HG02938 (cell line): ENCODE data around the gene CYP3A5.
"Not testable (repeated sequence)": the region's sequence is repeated elsewhere in the genome, so short reads cannot be mapped to it uniquely, and the experiment has no call there.

Source experiments
- ATAC-seq: cut with Tn5 transposase; IDR thresholded peaks from one replicate; pipeline ENCODE4 v1.9.1; 2021; ENCODE audit warnings: mild to moderate bottlenecking, moderate library complexity; ENCODE audit not compliant: unreplicated experiment

CYP3A5 gene

DNA sequence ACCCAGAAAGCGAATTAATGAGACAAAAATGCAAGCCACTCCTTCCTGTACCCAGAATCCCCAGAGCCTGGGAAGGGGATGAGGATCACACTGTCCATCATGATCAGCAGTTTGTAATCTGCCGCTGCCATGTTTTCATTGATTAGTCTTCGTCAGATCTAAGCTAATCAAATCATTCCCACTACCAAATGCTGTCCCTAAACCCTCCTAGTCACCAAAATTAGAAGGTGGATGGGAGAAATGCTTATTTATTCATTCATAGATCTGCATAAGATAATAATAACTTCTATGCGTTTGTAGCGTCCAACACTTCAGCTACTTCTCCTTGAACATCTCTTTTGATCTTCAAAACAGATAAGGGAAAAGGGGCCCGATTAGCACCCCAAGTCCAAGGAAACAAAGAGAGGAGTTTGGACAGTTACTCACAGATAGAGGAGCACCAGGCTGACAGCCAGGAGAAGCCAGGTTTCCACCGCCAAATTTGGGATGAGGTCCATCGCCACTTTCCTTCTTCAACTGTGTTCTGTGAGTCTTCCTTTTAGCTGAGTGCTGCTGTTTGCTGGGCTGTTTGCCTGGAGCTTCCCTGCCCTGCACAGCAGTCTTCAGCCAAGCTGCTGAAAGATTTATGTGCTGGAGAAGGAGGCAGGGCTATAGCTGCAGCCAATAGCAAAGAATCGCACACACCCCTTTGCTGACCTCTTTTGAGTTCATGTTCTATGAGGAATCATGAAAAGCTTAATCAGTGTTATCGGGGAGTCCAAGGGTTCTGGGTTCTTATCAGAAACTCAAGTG lies at the start of gene CYP3A5:
CYP3A5 (minus strand) TSS at position 597 of the 792 bp plus-strand sequence; CDS start at position 497, 100 bp downstream.
- ATAC-seq, result no peak

- no peak for ATAC-seq
Measured at GRCh38 chr7:99728615-99729014, 48.8 kb upstream of the CYP3A5 start.

DNA sequence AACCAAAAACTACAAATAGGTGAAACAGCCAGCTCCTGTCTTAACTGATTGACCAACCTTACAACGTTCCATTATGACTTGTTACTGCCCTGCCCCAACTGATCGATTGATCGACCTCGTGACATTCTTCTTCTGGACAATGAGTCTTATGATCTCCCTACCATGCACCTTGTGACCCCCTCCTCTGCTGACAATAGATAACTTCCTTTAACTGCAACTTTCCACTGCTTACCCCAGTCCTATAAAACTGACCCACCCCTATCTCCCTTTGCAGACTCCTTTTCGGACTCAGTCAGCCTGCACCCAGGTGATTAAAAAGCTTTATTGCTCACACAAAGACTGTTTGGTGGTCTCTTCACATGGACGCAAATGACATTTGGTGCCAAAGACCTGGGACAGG lies 43.4 kb upstream of the CYP3A5 start:
- ATAC-seq, result not testable (repeated sequence)

DNA sequence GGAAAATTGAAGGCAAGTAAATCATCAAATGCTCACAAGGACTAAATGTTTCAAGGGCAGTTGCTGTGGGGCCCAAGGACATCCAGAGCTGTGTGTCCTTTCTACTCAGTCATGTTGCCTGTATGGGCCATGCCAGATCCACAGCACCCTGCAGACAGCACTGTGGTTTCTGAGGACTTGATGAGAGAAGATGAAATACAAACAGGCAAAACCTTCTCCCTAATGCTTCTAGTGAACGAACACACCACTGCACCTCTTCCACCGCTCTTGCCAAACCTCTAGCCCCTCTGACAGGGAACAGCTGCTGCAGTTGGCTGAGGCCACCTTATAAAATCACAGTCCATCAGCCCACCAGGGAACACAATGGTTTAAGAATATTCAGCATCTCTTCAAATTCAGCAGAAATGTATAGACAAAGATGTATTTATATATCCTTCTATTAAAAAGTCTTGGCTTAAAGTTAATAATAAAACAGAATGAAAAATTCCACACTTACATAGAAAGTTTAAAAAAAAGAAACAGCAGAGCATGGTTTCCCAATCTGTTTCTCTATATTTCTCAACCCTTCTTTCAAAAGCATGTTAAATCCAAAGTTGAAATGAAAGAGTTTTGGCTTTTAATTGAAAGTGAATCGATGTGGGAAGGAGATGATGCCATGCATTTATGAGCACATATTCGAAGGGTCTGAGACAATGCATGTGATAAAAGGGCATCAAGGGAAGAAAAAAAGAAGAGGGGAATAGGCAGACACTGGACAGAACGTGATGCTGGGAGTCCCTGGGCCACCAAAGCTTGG lies 41.2 kb upstream of the CYP3A5 start:
- no peak for ATAC-seq

- ATAC-seq, result no peak
Measured at GRCh38 chr7:99719996-99720769, 40.4 kb upstream of the CYP3A5 start.

GRCh38 chr7:99713995-99714570 lies 34.3 kb upstream of the CYP3A5 start:
- ATAC-seq, result no peak

DNA sequence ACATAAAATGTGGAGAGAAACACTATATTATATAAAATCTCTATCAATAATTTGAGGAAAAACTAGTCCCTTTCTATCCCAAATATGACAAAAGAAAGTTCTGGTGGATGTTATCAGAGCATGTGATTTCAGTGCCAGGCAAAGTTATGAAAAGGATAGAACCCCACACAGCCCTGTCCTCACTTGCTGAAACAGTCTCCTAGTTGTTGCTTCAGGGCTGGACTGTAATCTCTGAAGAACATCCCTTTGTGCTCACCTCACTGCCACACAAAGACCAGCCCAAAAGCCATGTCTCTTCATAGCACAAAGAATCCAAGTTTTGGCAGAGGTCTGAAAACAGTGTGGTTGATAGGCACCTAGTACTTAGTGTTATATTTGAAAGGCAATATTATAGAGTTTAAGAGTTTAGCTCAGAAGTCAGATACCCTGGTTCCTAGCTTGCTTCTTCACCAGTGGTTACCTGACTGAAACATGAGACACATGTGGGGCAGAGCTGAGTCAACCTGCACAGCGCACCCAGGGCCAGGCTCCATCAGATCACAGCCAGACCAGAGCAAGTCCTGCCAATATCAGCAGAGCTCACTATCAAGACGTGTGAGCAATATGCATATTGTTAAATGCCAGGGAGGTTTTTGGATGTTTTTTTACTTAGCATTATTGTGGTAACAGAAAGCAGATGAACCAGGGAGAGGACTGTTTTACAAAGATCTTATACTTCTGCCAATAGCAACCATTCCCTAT lies 30.2 kb upstream of the CYP3A5 start:
- no peak for ATAC-seq

DNA sequence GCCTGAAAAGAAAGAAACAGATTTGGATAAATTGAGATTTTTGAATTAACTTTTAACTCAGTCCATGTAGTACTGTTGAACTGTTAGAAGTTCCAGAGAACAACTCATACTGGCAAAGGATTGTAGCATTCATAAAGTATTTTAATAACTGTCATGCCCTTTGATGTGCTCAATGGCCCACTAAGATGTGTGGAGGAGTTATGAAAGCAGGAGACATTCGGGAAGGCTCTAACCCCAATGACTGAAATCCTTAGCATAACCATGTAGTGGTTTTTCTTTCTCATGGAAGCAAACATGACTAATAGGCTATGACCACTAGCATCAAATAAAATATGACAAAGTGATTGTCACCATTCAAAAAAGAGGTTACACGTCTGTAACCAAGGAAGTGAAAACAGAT lies 29.5 kb upstream of the CYP3A5 start:
- ATAC-seq, result no peak

GRCh38 chr7:99707096-99707495 lies 27.3 kb upstream of the CYP3A5 start:
- no peak for ATAC-seq

DNA sequence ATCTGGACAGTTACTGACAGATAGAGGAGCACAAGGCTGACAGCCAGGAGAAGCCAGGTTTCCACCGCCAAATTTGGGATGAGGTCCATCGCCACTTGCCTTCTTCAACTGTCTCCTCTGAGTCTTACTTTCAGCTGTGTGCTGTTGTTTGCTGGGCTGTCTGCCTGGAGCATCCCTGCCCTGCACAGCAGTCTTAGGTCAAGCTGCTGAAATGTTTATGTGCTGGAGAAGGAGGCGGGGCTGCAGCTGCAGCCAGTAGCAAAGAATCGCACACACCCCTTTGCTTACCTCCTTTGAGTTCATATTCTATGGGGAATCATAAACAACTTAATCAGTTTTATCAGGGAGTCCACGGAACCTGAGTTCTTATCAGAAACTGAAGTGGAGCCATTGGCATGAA lies 20.1 kb upstream of the CYP3A5 start:
- no peak for ATAC-seq

DNA sequence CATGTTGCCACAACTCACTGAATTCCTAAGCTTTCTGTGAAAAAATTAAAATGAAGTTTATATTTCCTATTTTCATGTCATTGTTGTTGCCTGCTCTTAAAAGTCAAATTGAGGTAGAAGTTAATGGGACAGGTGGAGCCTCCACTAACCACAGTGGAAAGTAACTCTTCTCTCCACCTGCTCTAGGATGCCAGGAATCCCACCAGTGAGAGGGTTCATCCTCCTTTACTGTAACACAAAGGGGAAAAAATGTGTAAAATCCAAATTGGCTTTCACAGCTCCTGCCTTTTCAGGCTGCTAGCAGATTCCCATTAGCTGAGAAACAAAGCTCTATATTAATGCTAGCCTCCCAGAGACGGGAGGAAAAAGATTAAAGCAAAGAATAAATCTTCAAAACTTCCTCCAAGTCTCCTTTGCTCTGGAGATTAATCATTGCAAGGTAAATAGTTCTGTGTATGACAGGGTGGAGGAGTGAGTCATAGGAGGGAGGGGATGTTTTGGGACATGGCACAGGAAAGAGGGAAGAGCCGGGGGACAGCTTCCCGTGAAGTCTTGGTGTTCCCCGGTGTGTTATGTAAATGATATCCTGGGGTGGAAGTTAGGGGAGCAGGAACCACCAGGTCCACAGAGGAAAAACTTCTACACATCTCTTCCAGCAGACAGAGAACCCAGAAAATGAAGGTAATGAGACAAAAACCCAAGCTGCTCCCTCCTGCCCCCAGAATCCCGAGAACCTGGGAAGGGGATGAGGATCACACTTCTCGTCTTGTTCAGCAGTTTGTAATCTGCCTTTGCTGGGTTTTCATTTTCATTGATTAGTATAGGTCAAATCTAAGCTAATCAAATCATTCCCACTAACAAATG lies 19.3 kb upstream of the CYP3A5 start:
- not testable (repeated sequence) for ATAC-seq

- ATAC-seq, result no peak
Measured at GRCh38 chr7:99694912-99695304, 15.1 kb upstream of the CYP3A5 start.

DNA sequence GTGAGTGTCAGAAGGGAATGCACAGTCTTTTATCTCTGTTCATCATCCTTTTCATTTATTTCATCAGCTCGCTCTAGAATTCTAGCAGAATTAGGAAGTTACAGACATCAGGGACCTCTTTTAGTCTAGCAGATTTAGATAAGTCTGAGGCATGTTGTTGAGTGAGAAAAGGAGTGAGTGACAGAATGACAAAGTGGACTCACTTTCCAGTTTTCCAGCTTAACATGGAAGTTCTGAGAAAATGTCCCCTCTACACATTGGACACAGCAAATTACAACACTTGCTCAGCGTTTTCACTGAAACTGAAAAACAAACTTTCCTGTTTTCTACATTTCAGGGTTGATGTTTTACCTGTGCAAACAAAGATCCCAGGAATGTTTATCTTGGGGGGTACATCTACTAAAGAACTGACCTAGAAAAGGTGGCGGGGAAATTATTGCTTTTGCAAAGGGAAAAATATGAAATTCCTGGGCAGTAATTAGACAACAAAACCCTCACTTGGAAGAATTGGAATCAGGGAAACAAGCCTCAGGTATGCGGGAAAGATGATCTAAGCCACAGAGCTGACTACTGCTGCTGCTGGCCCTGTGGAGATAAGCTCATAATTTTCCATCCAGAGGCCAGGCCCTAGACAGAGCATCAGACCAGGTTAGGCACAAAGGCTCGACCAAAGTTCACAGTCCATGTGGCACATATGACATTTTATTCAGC lies 14.6 kb upstream of the CYP3A5 start:
- no peak for ATAC-seq

DNA sequence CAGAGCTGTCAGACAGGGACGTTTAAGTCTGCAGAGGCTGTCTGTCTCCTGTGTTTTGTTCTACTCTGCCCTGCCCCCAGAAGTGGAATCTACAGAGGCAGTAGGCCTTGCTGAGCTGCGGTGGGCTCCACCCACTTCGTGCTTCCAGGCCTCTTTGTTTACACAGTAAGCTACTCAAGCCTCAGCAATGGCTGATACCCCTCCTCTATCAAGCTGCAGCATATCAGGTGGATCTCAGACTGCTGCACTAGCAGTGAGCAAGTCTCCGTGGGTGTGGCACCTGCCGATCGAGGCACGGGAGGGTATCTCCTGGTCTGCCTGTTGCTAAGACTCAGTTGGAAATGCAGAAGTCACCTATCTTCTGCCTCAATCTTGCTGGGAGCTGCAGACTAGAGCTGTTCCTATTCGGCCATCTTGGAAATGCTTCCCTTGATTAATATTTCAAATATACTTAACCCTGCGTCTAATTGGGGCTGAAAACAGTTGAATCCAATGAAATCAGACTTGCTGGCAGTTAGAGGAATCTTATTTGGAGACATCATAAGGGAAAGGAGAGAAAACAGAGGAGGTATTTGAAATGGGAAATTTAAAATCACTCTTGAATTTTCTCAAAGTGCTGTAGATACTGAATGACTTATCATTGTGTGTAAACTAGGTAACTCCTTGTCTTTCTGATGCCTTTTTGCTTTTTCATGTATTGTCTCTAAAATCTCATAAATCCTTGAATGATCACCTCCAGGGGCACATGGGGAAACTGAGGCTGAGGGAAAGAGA lies 13.8 kb upstream of the CYP3A5 start:
- ATAC-seq, result no peak

DNA sequence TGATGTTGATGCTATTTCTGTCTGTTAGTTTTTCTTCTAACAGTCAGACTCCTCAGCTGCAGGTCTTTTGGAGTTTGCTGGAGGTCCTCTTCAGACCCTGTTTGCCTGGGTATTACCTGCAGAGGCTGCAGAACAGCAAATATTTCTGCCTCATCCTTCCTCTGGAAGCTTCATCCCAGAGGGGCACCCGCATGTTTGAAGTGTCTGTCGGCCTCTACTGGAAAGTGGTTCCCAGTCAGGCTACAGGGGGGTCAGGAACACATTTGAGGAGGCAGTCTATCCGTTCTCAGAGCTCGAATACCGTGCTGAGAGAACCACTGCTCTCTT lies 13.3 kb upstream of the CYP3A5 start:
- ATAC-seq, result no peak

DNA sequence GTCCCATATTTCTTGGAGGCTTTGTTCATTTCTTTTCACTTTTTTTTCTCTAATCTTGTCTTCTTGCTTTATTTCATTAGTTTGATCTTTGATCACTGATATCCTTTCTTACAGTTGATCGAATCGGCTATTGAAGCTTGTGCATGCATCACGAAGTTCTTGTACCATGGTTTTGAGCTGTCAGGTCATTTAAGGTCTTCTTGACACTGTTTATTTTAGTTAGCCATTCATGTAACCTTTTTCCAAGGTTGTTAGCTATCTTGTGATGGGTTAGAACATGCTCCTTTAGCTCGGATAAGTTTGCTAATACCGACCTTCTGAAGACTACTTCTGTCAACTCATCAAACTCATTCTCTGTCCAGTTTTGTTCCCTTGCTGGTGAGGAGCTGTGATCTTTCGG lies 12.8 kb upstream of the CYP3A5 start:
- ATAC-seq, result not testable (repeated sequence)

DNA sequence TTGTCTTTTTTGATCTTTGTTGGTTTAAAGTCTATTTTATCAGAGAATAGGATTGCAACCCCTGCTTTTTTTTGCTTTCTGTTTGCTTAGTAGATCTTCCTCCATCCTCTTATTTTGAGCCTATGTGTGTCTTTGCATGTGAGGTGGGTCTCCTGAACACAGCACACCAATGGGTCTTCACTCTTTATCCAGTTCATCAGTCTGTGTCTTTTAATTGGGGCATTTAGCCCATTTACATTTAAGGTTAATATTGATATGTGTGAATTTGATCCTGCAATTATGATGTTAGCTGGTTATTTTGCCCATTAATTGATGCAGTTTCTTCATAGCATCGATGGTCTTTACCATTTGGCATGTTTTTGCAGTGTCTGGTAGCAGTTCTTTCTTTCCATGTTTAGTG lies 11.9 kb upstream of the CYP3A5 start:
- not testable (repeated sequence) for ATAC-seq

DNA sequence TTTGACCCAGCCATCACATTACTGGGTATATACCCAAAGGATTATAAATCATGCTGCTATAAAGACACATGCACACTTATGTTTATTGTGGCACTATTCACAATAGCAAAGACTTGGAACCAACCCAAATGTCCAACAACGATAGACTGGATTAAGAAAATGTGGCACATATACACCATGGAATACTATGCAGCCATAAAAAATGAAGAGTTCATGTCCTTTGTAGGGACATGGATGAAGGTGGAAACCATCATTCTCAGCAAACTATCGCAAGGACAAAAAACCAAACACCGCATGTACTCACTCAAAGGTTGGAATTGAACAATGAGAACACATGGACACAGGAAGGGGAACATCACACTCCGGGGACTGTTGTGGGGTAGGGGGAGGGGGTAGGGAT lies 11.1 kb upstream of the CYP3A5 start:
- not testable (repeated sequence) for ATAC-seq
